Tibial nerve (tissue), 4 donors: Measurements from ENCODE around the gene PRKAG2. TPM values are rescaled to one million over a fixed set of nuclear protein-coding genes. Genes with fewer than 3 reads are reported as not detected.
"Not testable (repeated sequence)": the region's sequence is repeated elsewhere in the genome, so short reads cannot be mapped to it uniquely, and the experiment has no call there.

ENCODE experiments used
- DNase-seq, 2 donors: peaks; one replicate each; pipeline ENCODE4 v3.0.0-alpha.2; 2019; ENCODE audit warnings: low spot score in 2 of 2
- H3K27ac ChIP-seq, 4 donors: fragments of 200-600 bp; sonication (generic) in 3 of 4; one replicate each; pipeline ENCODE4 v1.5.1; 2017 to 2019; ENCODE audit warnings: mild to moderate bottlenecking in 1 of 4
- H3K27me3 ChIP-seq, 2 donors: fragments of 200-600 bp; sonication (generic) in 1 of 2; one replicate each; pipeline versions ENCODE4 v1.5.1 to v1.6.0; 2017 to 2019
- H3K36me3 ChIP-seq, 3 donors: fragments of 200-600 bp; sonication (generic); one replicate each; pipeline ENCODE4 v1.5.1; 2018 to 2019
- H3K4me1 ChIP-seq, 4 donors: fragments of 200-600 bp; sonication (generic) in 3 of 4; one replicate each; pipeline ENCODE4 v1.5.1; 2017 to 2019
- H3K4me3 ChIP-seq, 4 donors: fragments of 200-600 bp; sonication (generic) in 3 of 4; one replicate each; pipeline ENCODE4 v1.5.1; 2017 to 2019; ENCODE audit warnings: mild to moderate bottlenecking in 1 of 4, moderate library complexity in 1 of 4
- H3K9me3 ChIP-seq, 4 donors: fragments of 200-600 bp; sonication (generic) in 3 of 4; one replicate each; pipeline ENCODE4 v1.5.1; 2017 to 2019
- EP300 ChIP-seq, 2 donors: sonication (generic); formaldehyde crosslinking; IDR thresholded peaks; one replicate each; pipeline ENCODE4 v1.6.1; 2017; ENCODE audit warnings: antibody characterized with exemption in 2 of 2, mild to moderate bottlenecking in 1 of 2
- POLR2A ChIP-seq, 2 donors: fragments of 450-650 bp; IDR thresholded peaks; one replicate each; pipeline ENCODE4 v1.6.1; 2017; ENCODE audit warnings: antibody characterized with exemption in 2 of 2, mild to moderate bottlenecking in 2 of 2, moderate library complexity in 2 of 2
- WGBS, 2 donors: methylation state at CpG; one replicate each; pipeline ENCODE4 v1.1.5; 2018; 5-methylcytosine and 5-hydroxymethylcytosine counted together
- total RNA-seq, 4 donors: library from RNA; depleted of rRNA; stranded (reverse); fragments of >200 nt; gene quantifications; one replicate each; pipeline ENCODE4 v1.1.0, GENCODE V29; 2016
- TF ChIP-seq, protein P1 (sequence below), 5 experiments: fragments of 200-600 bp in 3 of 5; fragments of 450-650 bp in 2 of 5; sonication (generic) in 3 of 5; IDR thresholded peaks; one replicate each; pipeline ENCODE4 v1.5.1; 2016 to 2019; ENCODE audit warnings: antibody characterized with exemption in 5 of 5, mild to moderate bottlenecking in 3 of 5, moderate library complexity in 2 of 5

The PRKAG2 gene
- total RNA-seq, 4 donors from 2014 or later, result 24.5 to 82.6 (median 38.3) TPM

DNA sequence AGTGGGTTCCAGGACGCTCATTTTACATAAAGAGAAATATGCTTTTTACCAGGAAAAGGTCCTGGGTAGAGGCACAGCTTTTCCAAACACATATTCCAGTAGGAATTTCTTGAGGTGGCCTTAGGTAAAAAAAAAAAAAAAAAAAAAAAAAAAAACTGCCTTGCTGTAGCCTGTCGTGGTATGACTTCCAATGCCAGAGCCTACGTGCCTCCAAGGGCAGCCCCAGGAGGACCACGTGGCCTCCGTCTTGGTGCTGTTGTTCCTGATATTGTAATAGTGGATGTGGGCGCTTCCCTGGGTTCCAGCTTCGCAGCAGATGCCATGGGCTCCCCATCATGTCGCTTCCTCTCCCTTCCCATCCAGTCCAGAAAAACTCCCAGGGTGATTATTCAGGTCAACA, 49.3 kb downstream of the PRKAG2 start:
- Histone ChIP-seq H3K36me3 (peaks cover 0 to 11% (median 0%) of the 10 kb centered on the region in 3 donors), H3K27ac (no peak overlapping the region), H3K27me3 (no peaks in the 10 kb centered on the region), H3K4me3 (no peak overlapping the region), H3K4me1 (peaks cover 0 to 33% (median 10%) of the 10 kb centered on the region in 4 donors), H3K9me3 (no peaks in the 10 kb centered on the region)
- DNase-seq, result no peak
- TF ChIP-seq EP300 (IDR thresholded peaks at IDR 0.05) (no peak), POLR2A (IDR thresholded peaks at IDR 0.05) (no peak)
- TF ChIP-seq, protein P1, sequence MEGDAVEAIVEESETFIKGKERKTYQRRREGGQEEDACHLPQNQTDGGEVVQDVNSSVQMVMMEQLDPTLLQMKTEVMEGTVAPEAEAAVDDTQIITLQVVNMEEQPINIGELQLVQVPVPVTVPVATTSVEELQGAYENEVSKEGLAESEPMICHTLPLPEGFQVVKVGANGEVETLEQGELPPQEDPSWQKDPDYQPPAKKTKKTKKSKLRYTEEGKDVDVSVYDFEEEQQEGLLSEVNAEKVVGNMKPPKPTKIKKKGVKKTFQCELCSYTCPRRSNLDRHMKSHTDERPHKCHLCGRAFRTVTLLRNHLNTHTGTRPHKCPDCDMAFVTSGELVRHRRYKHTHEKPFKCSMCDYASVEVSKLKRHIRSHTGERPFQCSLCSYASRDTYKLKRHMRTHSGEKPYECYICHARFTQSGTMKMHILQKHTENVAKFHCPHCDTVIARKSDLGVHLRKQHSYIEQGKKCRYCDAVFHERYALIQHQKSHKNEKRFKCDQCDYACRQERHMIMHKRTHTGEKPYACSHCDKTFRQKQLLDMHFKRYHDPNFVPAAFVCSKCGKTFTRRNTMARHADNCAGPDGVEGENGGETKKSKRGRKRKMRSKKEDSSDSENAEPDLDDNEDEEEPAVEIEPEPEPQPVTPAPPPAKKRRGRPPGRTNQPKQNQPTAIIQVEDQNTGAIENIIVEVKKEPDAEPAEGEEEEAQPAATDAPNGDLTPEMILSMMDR (IDR thresholded peaks at IDR 0.05), result no peak
- WGBS, 2 donors, result 89 to 92% methylated on average over 8 of the region's 8 CpGs

DNA sequence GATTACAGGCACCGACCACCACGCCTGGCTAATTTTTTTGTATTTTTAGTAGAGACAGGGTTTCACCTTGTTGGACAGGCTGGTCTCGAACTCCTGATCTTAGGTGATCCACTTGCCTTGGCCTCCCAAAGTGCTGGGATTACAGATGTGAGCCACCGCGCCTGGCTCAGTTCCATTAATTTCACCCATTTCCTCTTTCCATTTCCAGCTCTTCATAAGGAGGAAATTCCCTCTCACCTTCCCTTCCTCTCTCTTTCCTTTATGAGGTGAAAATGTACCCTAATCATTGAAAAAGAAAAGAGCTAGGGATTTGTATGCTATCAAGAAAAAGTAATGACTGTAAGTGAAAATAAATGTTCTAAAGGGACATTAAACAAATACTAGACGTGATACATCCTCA, 50.6 kb downstream of the PRKAG2 start:
- WGBS, 2 donors, result 73 to 80% methylated on average over 6 of the region's 6 CpGs
- not testable (repeated sequence) for H3K27ac ChIP-seq, H3K27me3 ChIP-seq, H3K4me3 ChIP-seq, DNase-seq, H3K36me3 ChIP-seq, H3K9me3 ChIP-seq
- H3K4me1 ChIP-seq, result peaks cover 0 to 40% (median 10%) of the 10 kb centered on the region in 4 donors

DNA sequence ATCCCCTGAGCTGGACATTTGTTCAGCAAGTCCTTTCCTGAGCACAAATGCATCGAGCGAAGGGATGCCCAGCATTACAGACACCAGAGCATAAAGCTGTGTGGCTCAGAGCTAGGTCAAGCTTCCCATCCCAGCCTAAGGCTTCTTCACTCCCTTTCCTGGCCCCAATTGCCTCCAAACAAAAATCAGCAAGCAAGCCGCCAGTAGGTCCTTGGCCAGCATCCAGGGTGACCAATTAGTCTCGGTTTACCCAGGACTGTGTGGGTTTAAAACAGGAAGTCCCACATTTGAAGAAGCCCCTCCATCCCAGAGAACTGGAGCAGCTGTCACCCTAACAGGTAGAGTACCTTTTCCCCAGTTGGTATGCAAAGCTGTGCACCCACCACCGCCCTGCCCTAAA, 51.2 kb downstream of the PRKAG2 start:
- TF ChIP-seq EP300 (IDR thresholded peaks at IDR 0.05), result no peak
- TF ChIP-seq, protein P1 (IDR thresholded peaks at IDR 0.05), result no peak
- TF ChIP-seq POLR2A (IDR thresholded peaks at IDR 0.05), result no peak
- Histone ChIP-seq H3K36me3 (no peaks in the 10 kb centered on the region), H3K27ac (no peak overlapping the region), H3K4me1 (peaks cover 0 to 40% (median 10%) of the 10 kb centered on the region in 4 donors), H3K4me3 (no peak overlapping the region), H3K27me3 (no peaks in the 10 kb centered on the region), H3K9me3 (no peaks in the 10 kb centered on the region)
- WGBS, 2 donors, result 58 to 61% methylated on average over 5 of the region's 5 CpGs
- DNase-seq, result no peak

DNA sequence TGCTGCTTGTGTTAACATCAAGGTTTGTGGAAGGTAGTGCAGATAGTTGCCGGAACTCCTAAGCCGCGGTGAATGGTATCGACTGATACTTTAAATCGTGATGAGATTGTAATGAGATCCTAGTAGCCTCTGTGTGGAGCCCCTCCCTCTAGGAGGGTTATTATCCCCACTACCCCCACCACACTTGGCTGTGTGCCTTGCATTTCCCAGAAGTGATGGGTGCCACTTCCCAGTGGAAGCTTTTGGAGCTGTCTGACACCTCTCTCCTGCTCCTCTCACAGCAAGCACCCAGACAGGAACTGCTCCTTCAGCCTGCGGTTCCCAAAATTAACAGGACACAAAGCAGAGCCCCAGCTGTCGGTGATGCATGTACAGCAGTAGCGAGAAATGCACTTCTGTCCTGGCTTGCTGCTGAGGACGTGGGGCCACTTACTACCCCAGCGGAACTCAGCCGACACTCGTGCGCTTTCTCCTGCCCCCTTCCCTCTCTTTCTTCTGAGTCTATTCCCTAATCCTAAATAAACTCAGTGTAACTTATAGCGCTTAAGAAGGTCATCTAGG, 52.5 kb downstream of the PRKAG2 start:
- Histone ChIP-seq H3K4me1 (peaks cover 0 to 40% (median 10%) of the 10 kb centered on the region in 4 donors), H3K36me3 (no peaks in the 10 kb centered on the region), H3K9me3 (no peaks in the 10 kb centered on the region), H3K4me3 (no peak overlapping the region), H3K27me3 (no peaks in the 10 kb centered on the region), H3K27ac (peak overlapping the region in 2 of 4 donors; percentile 36 to 48)
- TF ChIP-seq EP300 (IDR thresholded peaks at IDR 0.05), result no peak
- TF ChIP-seq, protein P1 (IDR thresholded peaks at IDR 0.05), result no peak
- TF ChIP-seq POLR2A (IDR thresholded peaks at IDR 0.05), result no peak
- WGBS, 2 donors, result 60 to 75% methylated on average over 14 of the region's 14 CpGs
- no peak for DNase-seq

DNA sequence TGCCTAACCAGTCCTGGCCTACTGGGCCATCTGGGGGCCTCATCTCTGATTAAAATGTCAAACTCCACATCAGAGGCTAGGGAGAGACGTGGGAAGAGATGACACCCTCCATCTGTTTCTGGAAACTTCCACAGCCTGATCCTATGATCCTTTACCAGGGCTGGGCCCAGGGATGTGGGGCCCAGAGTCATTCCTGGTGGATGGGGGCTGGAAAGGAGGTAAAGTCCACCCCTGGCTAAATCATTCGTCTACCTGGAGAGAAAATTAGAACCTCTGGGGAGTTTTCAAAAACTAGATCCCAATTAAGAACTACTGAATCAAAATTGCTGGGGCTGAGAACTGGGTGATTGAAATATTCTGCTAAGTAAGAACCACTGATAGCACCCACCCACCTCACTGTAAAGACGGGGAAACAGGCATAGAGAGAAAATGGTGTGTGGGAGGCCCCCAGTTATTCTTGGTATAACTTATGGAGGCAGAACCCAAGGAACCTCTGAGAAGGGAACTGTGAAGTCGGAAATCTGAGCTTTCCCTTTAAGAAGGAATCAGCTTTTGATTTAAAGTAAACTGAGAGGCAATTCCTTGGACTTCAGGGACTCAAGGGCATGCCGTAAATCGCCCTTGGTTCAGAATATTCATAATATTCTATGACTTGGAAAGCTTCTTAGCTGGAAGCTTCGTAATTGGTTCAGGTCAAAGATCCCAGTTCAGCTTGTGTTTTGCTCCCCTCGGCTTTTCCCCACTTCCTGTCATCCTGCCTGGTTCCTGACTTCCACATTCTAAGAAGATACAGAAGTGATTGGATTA, 53.1 kb downstream of the PRKAG2 start:
- DNase-seq, result no peak
- WGBS, 2 donors, result 46% methylated on average over 8 of the region's 8 CpGs
- no peaks in the 10 kb centered on the region for H3K36me3 ChIP-seq
- H3K27ac ChIP-seq, result peak overlapping the region in 2 of 4 donors; percentile 36 to 48
- TF ChIP-seq POLR2A (IDR thresholded peaks at IDR 0.05), result no peak
- peaks cover 0 to 40% (median 10%) of the 10 kb centered on the region in 4 donors for H3K4me1 ChIP-seq
- no peak overlapping the region for H3K4me3 ChIP-seq
- no peaks in the 10 kb centered on the region for H3K9me3 ChIP-seq
- H3K27me3 ChIP-seq, result no peaks in the 10 kb centered on the region

DNA sequence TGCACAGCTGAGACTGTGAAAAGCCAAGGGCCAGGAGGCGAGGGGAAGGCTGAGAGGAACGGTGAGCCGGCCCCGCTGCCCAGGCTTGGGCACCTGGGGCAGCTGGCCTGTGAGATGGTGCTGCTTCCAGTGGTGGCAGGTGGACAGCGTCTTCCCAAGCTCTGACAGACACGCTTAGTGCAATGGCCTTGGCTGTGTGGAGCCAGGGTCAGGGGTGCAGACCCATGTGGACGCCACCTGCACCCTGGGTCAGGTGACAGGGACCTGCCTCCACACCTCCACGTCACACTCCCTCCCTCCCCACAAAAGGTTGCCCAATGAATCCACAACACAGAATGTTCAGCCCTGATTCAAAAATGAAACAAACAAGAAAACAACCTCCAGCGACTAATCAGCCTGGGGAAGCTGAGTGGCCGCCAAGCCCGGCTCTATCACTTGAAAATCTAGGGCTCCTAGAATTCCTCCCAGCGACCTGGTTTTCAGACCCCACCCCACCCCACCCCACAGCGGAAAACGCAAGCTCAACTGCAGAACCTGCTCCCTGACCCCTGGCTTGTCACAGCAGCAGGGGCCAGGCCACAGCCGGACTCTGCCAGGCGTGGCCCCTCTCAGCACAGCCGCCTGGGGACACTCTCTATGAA, 54.3 kb downstream of the PRKAG2 start:
- H3K27me3 ChIP-seq, result no peaks in the 10 kb centered on the region
- no peaks in the 10 kb centered on the region for H3K9me3 ChIP-seq
- H3K4me1 ChIP-seq, result peaks cover 0 to 40% (median 10%) of the 10 kb centered on the region in 4 donors
- peak overlapping the region in 1 of 4 donors; percentile 3 for H3K27ac ChIP-seq
- no peak overlapping the region for H3K4me3 ChIP-seq
- WGBS, 2 donors, result 67 to 68% methylated on average over 17 of the region's 17 CpGs
- H3K36me3 ChIP-seq, result no peaks in the 10 kb centered on the region
- TF ChIP-seq POLR2A (IDR thresholded peaks at IDR 0.05) (no peak), EP300 (IDR thresholded peaks at IDR 0.05) (no peak)
- TF ChIP-seq, protein P1 (IDR thresholded peaks at IDR 0.05), result no peak
- DNase-seq, result no peak
